ENCODE measurements around the gene B3GNT2.
"Not testable (repeated sequence)": the region's sequence is repeated elsewhere in the genome, so short reads cannot be mapped to it uniquely, and the experiment has no call there.

B3GNT2 gene, protein sequence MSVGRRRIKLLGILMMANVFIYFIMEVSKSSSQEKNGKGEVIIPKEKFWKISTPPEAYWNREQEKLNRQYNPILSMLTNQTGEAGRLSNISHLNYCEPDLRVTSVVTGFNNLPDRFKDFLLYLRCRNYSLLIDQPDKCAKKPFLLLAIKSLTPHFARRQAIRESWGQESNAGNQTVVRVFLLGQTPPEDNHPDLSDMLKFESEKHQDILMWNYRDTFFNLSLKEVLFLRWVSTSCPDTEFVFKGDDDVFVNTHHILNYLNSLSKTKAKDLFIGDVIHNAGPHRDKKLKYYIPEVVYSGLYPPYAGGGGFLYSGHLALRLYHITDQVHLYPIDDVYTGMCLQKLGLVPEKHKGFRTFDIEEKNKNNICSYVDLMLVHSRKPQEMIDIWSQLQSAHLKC

DNA sequence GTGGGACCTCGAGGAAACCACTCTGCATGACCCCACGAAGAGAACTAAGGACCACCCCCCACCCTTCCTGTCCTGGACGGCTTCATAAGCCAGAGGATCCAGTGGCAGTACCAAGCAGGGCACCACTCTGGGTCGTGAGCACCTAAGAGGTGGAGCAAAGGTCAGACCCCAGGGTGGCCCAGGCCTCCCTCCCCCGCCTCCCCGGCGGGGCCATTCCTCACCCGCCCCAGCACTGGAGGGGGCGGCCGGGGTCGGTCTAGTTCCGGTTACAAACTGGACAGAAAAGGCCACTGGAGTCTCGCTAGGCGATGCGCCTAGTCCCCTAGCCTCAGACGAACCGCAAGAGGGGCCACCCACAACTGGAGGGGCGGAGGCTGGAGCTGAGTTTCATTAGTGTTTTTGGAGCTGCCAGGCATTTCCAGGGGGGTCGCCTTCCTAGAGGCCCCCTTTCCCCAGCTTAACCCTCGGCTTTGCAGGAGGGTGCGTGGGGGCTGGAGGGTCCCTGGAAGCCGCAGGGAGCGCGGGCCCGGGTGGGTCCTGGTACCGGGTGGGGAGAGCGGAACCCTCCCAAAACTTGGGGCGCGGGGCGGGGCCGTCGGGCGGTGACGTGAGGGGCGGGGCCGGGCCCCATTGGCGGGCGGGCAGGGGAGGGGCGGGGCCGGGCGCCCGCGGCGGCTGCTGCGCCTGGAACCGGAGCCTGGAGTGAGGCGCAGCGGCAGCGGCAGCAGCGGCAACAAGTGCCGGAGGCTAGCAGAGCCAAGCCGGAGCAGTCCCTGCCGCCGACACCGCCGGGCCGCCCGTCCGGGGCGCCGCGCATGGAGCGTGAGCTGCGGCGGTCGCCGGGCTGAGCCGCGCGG lies at the start of gene B3GNT2:
Gene B3GNT2 (plus strand): TSS at position 695 of the 857 bp plus-strand sequence. CDS start 26,106 bp downstream, outside the sequence.
- peak; percentile 66 for DNase-seq

DNA sequence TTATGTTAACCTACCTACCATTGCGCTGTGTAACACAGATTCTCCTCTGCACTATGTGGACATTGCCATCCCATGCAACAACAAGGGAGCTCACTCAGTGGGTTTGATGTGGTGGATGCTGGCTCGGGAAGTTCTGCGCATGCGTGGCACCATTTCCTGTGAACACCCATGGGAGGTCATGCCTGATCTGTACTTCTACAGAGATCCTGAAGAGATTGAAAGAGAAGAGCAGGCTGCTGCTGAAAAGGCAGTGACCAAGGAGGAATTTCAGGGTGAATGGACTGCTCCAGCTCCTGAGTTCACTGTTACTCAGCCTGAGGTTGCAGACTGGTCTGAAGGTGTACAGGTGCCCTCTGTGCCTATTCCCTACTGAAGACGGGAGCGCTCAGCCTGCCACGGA lies 49.1 kb upstream of the B3GNT2 start:
- DNase-seq, result not testable (repeated sequence)

- no peak for DNase-seq
These were observed 48.2 kb upstream of the B3GNT2 start for GRCh38 chr2:62147610-62148301.

DNA sequence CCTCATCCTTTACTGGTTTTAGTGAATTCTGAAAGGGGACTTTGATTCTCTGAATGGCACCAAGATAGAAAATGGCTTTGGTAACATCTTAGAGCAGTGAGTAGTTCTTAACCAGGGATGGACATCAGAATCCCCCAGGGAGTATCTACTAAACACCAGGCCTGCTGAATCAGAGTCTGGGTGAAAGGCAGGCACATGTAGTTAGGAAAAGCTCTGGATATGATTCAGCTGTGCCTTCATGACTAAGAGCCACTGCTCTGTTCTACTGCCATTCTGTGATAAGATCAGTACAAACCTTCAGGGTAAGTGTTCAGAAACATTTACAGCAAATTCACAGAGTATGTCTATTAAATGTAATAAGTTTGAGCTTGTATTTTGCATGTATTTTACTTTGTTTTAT lies 46.2 kb upstream of the B3GNT2 start:
- no peak for DNase-seq

DNA sequence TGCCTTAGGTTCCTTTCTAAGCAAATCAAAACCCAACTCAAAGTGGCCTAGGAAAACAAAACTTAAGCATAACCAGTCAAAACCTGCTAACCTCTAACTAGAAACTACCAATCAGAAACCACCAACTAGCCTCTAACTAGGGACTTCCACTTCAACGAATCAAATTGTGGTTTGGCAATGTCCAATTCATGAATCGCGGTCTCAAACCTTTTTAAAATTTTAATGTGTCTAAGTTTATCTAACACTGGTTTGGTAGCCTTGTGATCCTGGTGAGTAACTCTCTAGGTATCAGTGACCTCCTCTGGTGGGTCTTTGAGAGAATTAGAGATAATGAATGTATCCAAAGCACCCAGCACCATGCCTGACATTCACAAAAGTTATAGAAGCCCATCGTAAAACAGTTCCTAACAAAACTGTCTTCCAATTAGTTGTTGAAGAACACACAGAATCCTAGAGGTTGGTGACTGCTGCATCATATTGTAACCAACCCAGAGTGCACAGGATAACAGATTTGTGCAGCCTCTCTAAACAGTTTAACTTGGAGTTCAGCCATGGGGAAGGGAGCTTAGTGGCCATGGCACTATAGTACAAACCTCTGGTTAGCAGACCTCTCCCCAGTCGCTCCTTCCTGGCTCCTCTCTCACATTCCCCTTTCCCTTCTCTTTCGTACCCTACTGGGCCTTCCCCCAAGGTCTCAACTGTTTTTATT lies 45.2 kb upstream of the B3GNT2 start:
- DNase-seq, result no peak

GRCh38 chr2:62151306-62151638 lies 44.6 kb upstream of the B3GNT2 start:
- no peak for DNase-seq

- no peak for DNase-seq
These were observed 43.9 kb upstream of the B3GNT2 start for GRCh38 chr2:62152000-62152399.

DNA sequence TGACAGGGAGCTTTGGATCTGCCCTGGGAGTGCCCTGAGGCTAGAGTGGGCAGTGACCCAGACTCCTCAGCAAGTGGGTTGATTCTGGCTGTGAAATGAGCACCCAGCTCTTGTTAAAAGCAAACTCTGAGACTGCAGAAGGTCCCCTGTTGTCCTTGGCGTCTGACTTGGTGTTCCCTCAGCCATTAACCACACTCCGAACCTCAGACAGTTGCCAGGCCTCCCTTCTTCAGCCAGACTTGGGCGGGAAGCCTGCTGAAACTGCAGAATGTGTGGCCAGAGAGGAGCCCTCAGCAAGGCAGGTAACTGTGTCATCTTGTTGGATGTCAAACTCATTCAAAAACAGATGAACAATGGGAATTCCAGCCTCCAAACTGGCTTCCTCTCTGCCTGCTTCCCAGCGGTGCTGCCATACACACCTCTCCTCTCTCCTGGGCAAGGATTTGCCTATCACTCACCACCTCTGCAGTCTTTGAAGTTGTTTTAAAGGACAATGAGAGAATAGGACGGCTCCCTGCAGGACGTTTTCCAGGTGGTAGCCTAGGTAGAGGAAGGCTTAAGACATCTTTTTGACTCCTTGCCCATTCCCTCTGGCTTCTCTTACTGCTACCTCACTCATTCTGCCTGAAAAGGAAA lies 38.9 kb upstream of the B3GNT2 start:
- no peak for DNase-seq

- DNase-seq, result no peak
These were observed 37.3 kb upstream of the B3GNT2 start for GRCh38 chr2:62158444-62159121.

DNA sequence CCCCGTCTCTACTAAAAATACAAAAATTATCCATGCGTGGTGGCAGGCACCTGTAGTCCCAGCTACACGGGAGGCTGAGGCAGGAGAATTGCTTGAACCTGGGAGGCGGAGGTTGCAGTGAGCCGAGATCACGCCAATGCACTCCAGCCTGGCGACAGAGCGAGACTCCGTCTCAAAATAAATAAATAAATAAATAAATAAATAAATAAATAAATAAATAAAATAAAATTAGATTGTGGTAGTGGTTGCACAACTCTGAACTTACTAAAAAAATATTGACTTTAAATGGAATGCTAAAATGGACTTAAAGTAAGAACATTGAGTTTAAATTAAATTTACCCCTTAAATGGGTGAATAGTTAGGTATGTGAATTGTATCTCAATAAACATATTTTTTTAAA lies 35.2 kb upstream of the B3GNT2 start:
- DNase-seq, result not testable (repeated sequence)

GRCh38 chr2:62163106-62163831 lies 32.6 kb upstream of the B3GNT2 start:
- no peak for DNase-seq

- no peak for DNase-seq
These were observed 32.1 kb upstream of the B3GNT2 start for GRCh38 chr2:62163834-62164233.

- no peak for DNase-seq
These were observed 20.2 kb upstream of the B3GNT2 start for GRCh38 chr2:62175728-62176127.

GRCh38 chr2:62176801-62177200 lies 19.1 kb upstream of the B3GNT2 start:
- DNase-seq, result no peak

DNA sequence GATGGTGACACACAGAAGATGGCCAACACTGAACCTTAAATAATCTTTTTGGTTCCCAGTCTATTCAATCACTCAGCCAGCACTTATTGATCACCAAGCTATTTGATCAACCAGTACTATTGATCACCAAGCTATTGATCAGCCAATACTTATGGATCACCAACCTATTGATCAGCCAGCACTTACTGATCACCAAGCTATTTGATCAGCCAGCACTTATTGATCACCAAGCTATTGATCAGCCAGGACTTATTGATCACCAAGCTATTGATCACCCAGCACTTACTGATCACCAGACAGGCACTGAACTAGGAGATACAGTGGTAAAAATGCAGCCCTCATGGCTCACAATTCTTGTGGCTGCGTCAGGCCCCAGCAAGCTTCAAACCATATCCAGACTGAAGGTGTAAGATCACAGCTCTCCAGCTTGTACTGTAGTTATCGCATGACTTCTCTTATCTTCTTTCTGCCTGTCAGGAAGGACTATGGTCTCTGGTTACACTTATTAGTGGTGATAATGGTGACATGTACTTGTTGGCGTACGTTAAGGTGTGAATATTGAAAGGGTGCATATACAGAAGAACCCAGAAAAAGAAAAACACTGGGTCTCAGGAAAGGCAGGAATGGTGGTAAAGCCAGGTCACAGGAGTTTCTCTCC lies 18.4 kb upstream of the B3GNT2 start:
- DNase-seq, result no peak

GRCh38 chr2:62178741-62179271 lies 17.1 kb upstream of the B3GNT2 start:
- DNase-seq, result no peak

GRCh38 chr2:62180975-62181374 lies 14.9 kb upstream of the B3GNT2 start:
- DNase-seq, result no peak

GRCh38 chr2:62181843-62182242 lies 14.1 kb upstream of the B3GNT2 start:
- no peak for DNase-seq

GRCh38 chr2:62184512-62185230 lies 11.2 kb upstream of the B3GNT2 start:
- no peak for DNase-seq

All from NCI-H2171 treated with DMSO at 0.1 percent for 48 hours (cell line).